ENCODE results near the gene XBP1. TPM values are rescaled to one million over a fixed set of nuclear protein-coding genes. Genes with fewer than 3 reads are reported as not detected.
A peak's percentile ranks its signal among the peaks of the same experiment; 100 is the strongest.

XBP1 gene
- total and polyA plus RNA-seq, 2 of the 13 experiments (the other 11 are each of a cell fraction or from before 2014, with no cell fraction given) = 416 to 427 TPM

DNA sequence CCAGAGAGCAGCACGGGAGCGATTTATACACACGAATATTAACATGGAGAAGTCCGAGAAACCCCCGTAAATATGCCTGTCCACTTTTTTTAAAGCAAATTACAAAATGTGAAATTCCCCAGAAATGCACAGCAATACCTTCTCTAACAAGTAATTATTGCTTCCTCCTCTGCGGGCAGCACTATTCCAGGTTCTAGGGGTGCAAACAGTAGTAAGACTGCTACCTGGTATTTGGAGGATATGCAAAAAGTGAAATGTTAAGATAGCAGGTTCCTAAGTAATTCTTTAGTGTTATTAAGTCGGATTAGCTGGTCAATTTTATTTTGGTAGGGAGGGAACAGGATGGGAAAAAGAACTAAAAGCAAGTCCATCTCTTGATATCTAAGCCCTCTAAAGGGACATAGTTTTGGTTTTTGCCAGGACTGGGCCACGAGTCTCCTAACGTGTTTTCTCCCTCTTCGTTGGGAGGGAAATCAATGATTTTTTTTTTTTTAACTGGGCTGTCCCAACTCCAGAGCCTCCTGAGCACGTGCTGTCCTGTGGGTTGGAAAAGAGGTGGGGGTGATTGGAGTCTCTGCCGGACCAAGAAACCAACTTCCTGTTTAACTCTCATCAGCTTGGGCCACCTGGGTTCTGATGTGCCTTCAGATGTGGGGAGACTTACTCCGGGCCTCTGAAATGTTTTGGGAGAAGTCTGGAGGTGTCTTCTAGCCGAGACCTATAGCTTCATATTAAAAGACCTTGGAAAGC lies 1.7 kb upstream of the XBP1 start (continued):
- 0 out of 2 replicates have a peak, but pooled peaks have one; percentile 53 for TF ChIP-seq ZBTB10 (CRISPR knock-in tag; IDR thresholded peaks at IDR 0.05; ENCODE audit: borderline replicate concordance)
- TF ChIP-seq ZNF615 (CRISPR knock-in tag; IDR thresholded peaks at IDR 0.05; ENCODE audit: borderline replicate concordance) = no peak
- no peak; the same call in 1 of the 2 replicates for TF ChIP-seq ZNF788 (CRISPR knock-in tag; IDR thresholded peaks at IDR 0.05; ENCODE audit: borderline replicate concordance)
- TF ChIP-seq RFXAP (CRISPR knock-in tag; IDR thresholded peaks at IDR 0.05; ENCODE audit: borderline replicate concordance) = peak; percentile 39
- TF ChIP-seq, protein P1, sequence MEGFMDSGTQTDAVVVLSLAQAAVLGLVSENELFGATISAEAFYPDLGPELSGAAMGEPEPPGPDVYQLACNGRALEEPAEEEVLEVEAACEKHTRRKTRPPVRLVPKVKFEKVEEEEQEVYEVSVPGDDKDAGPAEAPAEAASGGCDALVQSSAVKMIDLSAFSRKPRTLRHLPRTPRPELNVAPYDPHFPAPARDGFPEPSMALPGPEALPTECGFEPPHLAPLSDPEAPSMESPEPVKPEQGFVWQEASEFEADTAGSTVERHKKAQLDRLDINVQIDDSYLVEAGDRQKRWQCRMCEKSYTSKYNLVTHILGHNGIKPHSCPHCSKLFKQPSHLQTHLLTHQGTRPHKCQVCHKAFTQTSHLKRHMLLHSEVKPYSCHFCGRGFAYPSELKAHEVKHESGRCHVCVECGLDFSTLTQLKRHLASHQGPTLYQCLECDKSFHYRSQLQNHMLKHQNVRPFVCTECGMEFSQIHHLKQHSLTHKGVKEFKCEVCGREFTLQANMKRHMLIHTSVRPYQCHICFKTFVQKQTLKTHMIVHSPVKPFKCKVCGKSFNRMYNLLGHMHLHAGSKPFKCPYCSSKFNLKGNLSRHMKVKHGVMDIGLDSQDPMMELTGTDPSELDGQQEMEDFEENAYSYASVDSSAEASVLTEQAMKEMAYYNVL (CRISPR knock-in tag; IDR thresholded peaks at IDR 0.05; ENCODE audit: borderline replicate concordance) = peak; percentile 76; the same call in 1 of the 2 replicates
- TF ChIP-seq ZNF781 (CRISPR knock-in tag; IDR thresholded peaks at IDR 0.05; ENCODE audit: borderline replicate concordance, not compliant biosample characterization) = peak; percentile 84
- peak; percentile 99 for TF ChIP-seq ZNF362 (CRISPR knock-in tag; IDR thresholded peaks at IDR 0.05; ENCODE audit: borderline replicate concordance)
- TF ChIP-seq IKZF5 (CRISPR knock-in tag; IDR thresholded peaks at IDR 0.05) = peak; percentile 69
- TF ChIP-seq ZNF503 (CRISPR knock-in tag; IDR thresholded peaks at IDR 0.05) = peak; percentile 31
- TF ChIP-seq ZNF574 (CRISPR knock-in tag; IDR thresholded peaks at IDR 0.05) = peak; percentile 62
- TF ChIP-seq KMT2A (CRISPR knock-in tag; IDR thresholded peaks at IDR 0.05) = peak; percentile 60; the same call in 1 of the 2 replicates
- TF ChIP-seq FOXO1 (CRISPR knock-in tag; IDR thresholded peaks at IDR 0.05) = peak; percentile 48; the same call in 1 of the 2 replicates

Data from HepG2 (cell line).